Activated CD4-positive, CD25-positive, alpha-beta regulatory T cell (primary cell): ENCODE results near the gene RRBP1.

Source experiments
- DNase-seq, 4 experiments: peaks; one replicate each; lab custom pipeline; 2025; lab: John Stamatoyannopoulos, UW

RRBP1 gene

GRCh38 chr20:17609811-17610377 is 72.1 kb downstream of the RRBP1 start:
- DNase-seq: no peak

- DNase-seq: no peak
Measured at GRCh38 chr20:17608701-17609497, 73.1 kb downstream of the RRBP1 start.

- no peak for DNase-seq
Measured at GRCh38 chr20:17606001-17606400, 76.0 kb downstream of the RRBP1 start.

- no peak for DNase-seq
Measured at GRCh38 chr20:17605131-17605660, 76.8 kb downstream of the RRBP1 start.

- no peak for DNase-seq
Measured at GRCh38 chr20:17602493-17602892, 79.5 kb downstream of the RRBP1 start.

- no peak for DNase-seq
Measured at GRCh38 chr20:17601957-17602356, 80.1 kb downstream of the RRBP1 start.

GRCh38 chr20:17598013-17598550 is 84.0 kb downstream of the RRBP1 start:
- DNase-seq: no peak

- DNase-seq: no peak
Measured at GRCh38 chr20:17595856-17596255, 86.2 kb downstream of the RRBP1 start.

- no peak for DNase-seq
Measured at GRCh38 chr20:17594443-17594842, 87.6 kb downstream of the RRBP1 start.

- no peak for DNase-seq
Measured at GRCh38 chr20:17593902-17594301, 88.1 kb downstream of the RRBP1 start.

GRCh38 chr20:17590245-17590644 is 91.8 kb downstream of the RRBP1 start:
- no peak for DNase-seq

GRCh38 chr20:17589161-17589834 is 92.7 kb downstream of the RRBP1 start:
- no peak for DNase-seq

- no peak for DNase-seq
Measured at GRCh38 chr20:17587824-17588223, 94.2 kb downstream of the RRBP1 start.

- DNase-seq: no peak
Measured at GRCh38 chr20:17587148-17587547, 94.9 kb downstream of the RRBP1 start.

- no peak for DNase-seq
Measured at GRCh38 chr20:17586250-17586649, 95.8 kb downstream of the RRBP1 start.

GRCh38 chr20:17584689-17585088 is 97.4 kb downstream of the RRBP1 start:
- DNase-seq: no peak

- DNase-seq: no peak
Measured at GRCh38 chr20:17583126-17583525, 98.9 kb downstream of the RRBP1 start.

- no peak for DNase-seq
Measured at GRCh38 chr20:17580895-17581294, 101.1 kb downstream of the RRBP1 start.

GRCh38 chr20:17579369-17580039 is 102.5 kb downstream of the RRBP1 start:
- DNase-seq: no peak

- DNase-seq: no peak
Measured at GRCh38 chr20:17576215-17576614, 105.8 kb downstream of the RRBP1 start.

GRCh38 chr20:17573463-17573862 is 108.6 kb downstream of the RRBP1 start:
- DNase-seq: no peak

GRCh38 chr20:17572034-17572638 is 109.9 kb downstream of the RRBP1 start:
- no peak for DNase-seq
